ENCODE results near the gene DOK4.
"Not testable (repeated sequence)": the region's sequence is repeated elsewhere in the genome, so short reads cannot be mapped to it uniquely, and the experiment has no call there.

The DOK4 gene

GRCh38 chr16:57500578-57501111 is 14.4 kb upstream of the DOK4 start:
- no peak for DNase-seq

GRCh38 chr16:57499941-57500340 is 13.6 kb upstream of the DOK4 start:
- DNase-seq = not testable (repeated sequence)

GRCh38 chr16:57498031-57498430 is 11.7 kb upstream of the DOK4 start:
- DNase-seq = no peak

GRCh38 chr16:57497121-57497520 is 10.8 kb upstream of the DOK4 start:
- DNase-seq = no peak

GRCh38 chr16:57493767-57494166 is 7.5 kb upstream of the DOK4 start:
- no peak for DNase-seq

GRCh38 chr16:57489229-57489628 is 2.9 kb upstream of the DOK4 start:
- no peak for DNase-seq

- no peak for DNase-seq
Measured at GRCh38 chr16:57486858-57487834, 853 bp upstream of the DOK4 start.

GRCh38 chr16:57485091-57485915 is 990 bp downstream of the DOK4 start:
- DNase-seq = no peak

- no peak for DNase-seq
Measured at GRCh38 chr16:57484515-57485005, 1.7 kb downstream of the DOK4 start.

- no peak for DNase-seq
Measured at GRCh38 chr16:57483725-57484514, 2.4 kb downstream of the DOK4 start.

GRCh38 chr16:57482845-57483545 is 3.3 kb downstream of the DOK4 start:
- no peak for DNase-seq

GRCh38 chr16:57481421-57481820 is 4.9 kb downstream of the DOK4 start:
- no peak for DNase-seq

- DNase-seq = no peak
Measured at GRCh38 chr16:57480754-57481230, 5.5 kb downstream of the DOK4 start.

- DNase-seq = no peak
Measured at GRCh38 chr16:57479976-57480753, 6.1 kb downstream of the DOK4 start.

GRCh38 chr16:57479205-57479975 is 6.9 kb downstream of the DOK4 start:
- no peak for DNase-seq

GRCh38 chr16:57478396-57479204 is 7.7 kb downstream of the DOK4 start:
- no peak for DNase-seq

GRCh38 chr16:57477531-57478202 is 8.6 kb downstream of the DOK4 start:
- DNase-seq = no peak
